H1 (cell line): ENCODE results near the gene DFFA. TPM values are rescaled to one million over a fixed set of nuclear protein-coding genes. Genes with fewer than 3 reads are reported as not detected.

Source experiments
- CEBPB ChIP-seq: IDR thresholded peaks from 2 replicates; pipeline ENCODE4 v1.6.1; 2012; ENCODE audit warnings: low read depth, low read length
- MAFK ChIP-seq: IDR thresholded peaks from 2 replicates; pipeline ENCODE4 v1.6.1; 2012; ENCODE audit warnings: low read depth, mild to moderate bottlenecking, improper control_type of control experiment, low read length
- USF2 ChIP-seq: IDR thresholded peaks from 2 replicates; pipeline ENCODE4 v1.6.1; 2011; ENCODE audit warnings: low read length, improper control_type of control experiment
- YY1 ChIP-seq: IDR thresholded peaks from 2 replicates; pipeline ENCODE4 v1.6.1; 2011; ENCODE audit warnings: low read depth, mild to moderate bottlenecking, low read length
- polyA plus RNA-seq, 7 experiments: library from polyadenylated mRNA; depleted of rRNA in 3 of 7; stranded (reverse) in 5 of 7; unstranded in 2 of 7; fragments of >200 nt in 5 of 7; fragments of 200-250 nt in 2 of 7; gene quantifications; 1 replicate in 5 of 7; 2 replicates in 1 of 7; 4 replicates in 1 of 7; pipeline versions ENCODE4 v1.2.1 to v1.2.3, GENCODE V29; 2011 to 2013; ENCODE audit warnings: missing spikeins in 2 of 7, mixed read lengths in 2 of 7
- total RNA-seq: library from RNA; stranded (reverse); fragmentation: NEBNext Ultra II Directional; extraction: Animal tissue kit (Norgen Biotek cat#: 25700); gene quantifications from 2 replicates; pipeline ENCODE4 v1.2.1, GENCODE V29; 2021

The DFFA gene
- total and polyA plus RNA-seq, 2 of the 8 experiments (the other 6 are each of a cell fraction or from before 2014, with no cell fraction given): 34.3 to 79.9 TPM

DNA sequence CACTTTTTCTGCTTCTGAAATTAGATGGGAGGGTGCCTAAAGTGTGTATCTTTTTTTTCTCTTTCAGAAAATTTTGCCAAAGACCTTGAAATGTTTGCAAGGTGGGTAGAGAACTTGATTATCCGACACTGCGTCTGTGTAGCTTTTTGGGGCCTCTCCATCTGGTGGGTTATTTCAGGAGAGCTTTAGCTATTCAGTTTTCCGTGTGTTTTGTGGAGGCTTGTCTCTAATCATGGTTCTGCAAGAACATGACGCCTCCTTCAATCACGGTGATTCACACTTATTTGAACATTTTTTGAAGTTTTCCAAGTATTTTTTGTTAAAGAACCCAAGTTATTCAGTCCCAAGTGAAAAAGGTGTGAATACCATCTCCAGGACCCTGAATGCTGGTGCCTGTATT lies 37.7 kb downstream of the DFFA start (continued):
- no peak for TF ChIP-seq USF2
- TF ChIP-seq CEBPB: no peak
- TF ChIP-seq YY1: no peak
- TF ChIP-seq MAFK: no peak
